22Rv1 (cell line): Measurements from ENCODE around the gene DNAH9.

ENCODE experiments used
- ZFX ChIP-seq: fragments of 450-650 bp; IDR thresholded peaks from 2 replicates; pipeline ENCODE4 v1.6.1; 2017; ENCODE audit warnings: antibody characterized with exemption, borderline replicate concordance
- TF ChIP-seq, protein P1 (sequence below): fragments of 450-650 bp; IDR thresholded peaks from 2 replicates; pipeline ENCODE4 v1.5.1; 2017; ENCODE audit warnings: mild to moderate bottlenecking

DNA sequence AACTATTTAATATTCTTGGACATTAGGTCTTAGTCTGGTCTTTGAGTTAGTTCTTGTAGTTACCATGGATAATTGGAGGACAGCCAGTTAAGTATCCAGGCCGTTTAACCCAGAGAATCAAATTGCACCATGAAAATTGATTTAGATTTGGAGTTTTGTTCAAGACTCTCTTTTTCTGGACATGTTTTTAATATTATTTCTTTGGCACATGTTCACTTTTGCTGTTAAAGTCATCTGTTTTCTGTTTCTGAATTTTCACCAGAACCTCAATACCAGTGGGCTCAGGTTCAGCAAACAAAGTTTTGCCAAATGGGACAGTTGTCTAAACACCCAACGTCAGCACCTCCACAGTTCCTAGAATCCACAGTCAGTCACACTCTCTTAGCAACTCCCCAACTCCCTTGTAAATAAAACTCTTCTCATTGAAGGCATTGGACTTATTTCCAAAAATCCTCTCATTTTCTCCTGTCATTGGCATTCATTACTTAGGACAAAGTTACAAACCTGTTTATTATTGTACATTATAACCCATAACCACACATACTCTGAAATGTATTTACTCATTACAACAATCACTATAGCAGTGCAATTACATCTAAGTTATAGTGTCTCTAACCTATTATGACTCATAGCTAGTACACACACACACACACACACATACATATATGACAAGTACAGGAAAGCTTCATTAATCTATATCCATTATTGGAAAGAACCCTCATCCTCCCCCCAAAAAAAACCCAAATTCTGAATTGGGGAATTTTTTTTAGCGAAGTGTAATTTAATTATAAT is 33.5 kb upstream of the DNAH9 start:
- TF ChIP-seq, protein P1, sequence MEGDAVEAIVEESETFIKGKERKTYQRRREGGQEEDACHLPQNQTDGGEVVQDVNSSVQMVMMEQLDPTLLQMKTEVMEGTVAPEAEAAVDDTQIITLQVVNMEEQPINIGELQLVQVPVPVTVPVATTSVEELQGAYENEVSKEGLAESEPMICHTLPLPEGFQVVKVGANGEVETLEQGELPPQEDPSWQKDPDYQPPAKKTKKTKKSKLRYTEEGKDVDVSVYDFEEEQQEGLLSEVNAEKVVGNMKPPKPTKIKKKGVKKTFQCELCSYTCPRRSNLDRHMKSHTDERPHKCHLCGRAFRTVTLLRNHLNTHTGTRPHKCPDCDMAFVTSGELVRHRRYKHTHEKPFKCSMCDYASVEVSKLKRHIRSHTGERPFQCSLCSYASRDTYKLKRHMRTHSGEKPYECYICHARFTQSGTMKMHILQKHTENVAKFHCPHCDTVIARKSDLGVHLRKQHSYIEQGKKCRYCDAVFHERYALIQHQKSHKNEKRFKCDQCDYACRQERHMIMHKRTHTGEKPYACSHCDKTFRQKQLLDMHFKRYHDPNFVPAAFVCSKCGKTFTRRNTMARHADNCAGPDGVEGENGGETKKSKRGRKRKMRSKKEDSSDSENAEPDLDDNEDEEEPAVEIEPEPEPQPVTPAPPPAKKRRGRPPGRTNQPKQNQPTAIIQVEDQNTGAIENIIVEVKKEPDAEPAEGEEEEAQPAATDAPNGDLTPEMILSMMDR, result no peak
- TF ChIP-seq ZFX, result no peak
